Measurements from ENCODE around the gene SOWAHA.
"Not testable (repeated sequence)": the region's sequence is repeated elsewhere in the genome, so short reads cannot be mapped to it uniquely, and the experiment has no call there.

The SOWAHA gene

DNA sequence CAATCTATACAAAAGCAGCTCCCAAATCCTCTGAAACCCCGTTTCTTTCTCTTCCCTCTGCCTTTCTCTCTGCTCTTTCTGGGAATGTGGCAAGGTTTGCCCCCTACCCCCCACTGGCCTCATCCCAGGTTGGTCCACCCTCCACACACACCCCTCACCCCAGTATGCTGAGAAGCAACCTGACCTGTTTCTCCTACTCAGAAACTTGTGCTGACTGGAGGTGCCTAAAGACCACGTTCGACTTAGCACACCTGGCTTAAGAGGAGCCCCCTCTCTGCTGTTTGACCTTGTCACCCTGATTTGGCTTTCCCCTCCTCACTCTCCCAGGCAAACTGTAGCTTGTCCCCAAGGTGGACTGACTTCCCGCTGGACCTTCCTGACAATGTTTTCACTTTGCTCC, 35.0 kb upstream of the SOWAHA start:
- no peak for DNase-seq

DNA sequence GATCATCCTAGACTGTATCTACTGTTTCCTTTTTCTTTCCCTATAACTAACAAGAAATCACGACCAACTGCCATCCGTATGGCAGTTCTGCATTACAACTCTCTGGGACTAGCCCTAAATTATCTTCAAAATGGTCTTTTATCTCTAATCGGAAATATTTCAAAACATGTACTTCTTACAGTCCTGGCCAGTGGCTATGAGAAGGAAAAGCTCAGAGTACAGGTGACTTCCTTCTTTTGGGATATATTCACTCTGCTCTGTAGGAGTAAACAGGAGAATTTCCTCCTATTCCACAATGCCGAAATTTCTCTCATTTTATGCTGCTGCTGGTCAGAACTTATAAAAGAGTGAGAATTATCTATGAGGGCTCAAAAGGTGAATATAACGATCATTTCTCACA, 34.2 kb upstream of the SOWAHA start:
- DNase-seq, result no peak

DNA sequence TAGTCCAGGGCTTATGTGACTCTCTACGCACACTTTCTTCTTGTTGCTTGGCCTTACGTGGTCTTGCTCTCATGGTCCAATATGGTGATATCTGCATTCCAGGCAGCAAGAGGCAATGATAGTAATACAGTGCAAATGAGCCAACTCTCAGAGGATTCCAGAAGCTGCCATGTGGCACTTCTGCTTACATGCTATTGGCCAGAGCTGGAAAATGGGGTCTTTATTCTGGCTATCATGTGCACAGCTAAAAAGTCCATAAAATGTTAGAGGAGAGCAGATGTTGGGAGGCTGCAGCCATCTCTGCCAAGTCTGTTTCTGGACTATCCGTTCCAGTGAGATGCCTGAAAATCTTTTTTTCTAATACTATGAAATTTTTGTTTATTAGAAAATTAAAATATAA, 33.1 kb upstream of the SOWAHA start:
- DNase-seq, result no peak

DNA sequence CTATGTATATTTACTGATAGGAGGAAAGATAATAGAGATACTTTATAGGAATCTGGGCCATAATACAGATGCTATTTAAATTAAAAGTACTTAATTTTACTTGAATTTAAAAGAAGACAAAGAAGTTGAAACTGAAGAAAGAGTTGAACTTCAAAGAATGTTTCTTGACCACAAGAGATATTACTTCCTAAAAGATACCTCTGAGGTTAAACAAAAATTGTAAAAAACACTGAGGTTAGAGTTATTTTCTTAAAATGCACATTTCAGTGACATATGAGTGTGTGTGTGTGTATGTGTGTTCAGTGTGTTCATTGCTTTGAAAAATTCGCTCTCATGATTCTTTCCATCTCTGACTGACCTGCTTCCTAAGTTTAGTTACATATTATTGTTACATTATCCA, 32.5 kb upstream of the SOWAHA start:
- no peak for DNase-seq

DNA sequence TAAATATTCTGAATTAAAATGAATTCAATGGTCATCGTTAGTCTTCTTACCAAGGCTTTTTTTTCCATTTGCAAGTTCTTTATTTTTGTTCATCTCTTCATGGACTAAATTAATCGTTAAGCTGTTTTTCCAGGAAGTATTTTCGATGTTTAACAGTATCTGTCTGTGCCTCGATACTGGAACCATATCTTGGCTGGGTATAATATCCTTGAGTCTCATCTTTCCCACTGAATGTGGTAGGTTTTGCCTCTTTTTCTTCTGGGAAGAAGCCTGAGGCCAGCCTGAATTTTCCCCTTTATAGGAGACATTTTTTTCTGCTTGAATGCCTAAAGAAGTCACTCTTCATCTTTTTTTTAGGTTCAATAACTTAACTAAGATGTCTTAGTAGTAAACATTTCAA, 32.1 kb upstream of the SOWAHA start:
- DNase-seq, result no peak

DNA sequence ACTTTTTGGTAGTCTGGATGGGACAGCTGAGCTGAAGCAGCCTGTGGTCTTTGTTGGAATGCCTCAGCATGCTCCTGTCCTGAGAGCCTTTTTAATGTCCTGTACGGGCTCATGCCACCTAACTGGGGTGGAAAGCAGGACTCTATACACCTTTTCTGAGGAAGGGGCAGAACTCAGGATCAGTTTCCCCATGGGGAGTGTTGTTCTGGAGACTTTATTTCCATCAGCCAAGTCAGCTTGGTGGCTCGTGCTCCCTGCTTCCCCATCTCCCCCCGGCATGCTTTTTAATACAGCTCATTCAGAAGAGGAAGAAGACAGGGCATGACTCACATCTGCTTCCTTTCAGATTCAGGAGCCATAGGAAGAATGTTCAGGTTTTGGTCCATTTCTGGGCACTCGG, 31.0 kb upstream of the SOWAHA start:
- DNase-seq, result no peak

DNA sequence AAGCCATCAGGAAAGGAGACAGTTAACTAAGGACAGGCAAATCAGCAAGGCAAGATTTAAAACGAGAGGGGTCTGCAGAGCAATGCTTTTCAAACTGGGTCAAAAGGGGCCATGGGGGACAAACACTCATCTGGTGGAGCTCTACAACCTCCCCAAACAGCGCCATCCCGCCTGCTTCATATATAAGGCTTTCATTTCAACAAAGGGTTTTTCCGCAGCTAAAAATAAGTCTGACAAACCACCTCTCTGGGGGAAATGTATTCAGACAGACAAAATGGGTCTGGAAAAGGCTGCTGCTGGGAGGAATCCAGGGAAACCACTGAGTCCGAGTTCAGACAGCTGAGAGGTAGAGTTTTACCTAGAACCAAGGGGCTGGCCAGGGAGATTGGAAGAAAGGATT, 27.7 kb upstream of the SOWAHA start:
- no peak for DNase-seq

DNA sequence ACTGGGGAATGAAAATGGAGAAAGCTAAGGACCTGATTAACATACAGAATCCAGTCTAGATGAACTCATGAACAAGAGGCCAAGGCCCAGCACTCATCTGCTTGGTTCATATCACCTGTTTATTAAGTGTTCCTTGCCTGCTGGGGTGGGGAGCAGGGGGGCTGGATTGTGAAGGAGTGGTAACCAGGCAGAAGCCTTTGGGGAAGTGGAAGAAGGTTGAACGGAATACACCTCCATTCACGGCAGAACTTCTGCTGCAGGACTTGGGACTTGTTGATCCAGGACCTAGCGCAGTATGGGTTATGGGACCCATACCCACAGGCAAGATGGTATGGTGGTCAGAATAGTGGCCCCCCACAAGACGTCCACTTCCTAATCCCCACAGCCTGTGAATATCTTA, 27.2 kb upstream of the SOWAHA start:
- DNase-seq, result no peak

DNA sequence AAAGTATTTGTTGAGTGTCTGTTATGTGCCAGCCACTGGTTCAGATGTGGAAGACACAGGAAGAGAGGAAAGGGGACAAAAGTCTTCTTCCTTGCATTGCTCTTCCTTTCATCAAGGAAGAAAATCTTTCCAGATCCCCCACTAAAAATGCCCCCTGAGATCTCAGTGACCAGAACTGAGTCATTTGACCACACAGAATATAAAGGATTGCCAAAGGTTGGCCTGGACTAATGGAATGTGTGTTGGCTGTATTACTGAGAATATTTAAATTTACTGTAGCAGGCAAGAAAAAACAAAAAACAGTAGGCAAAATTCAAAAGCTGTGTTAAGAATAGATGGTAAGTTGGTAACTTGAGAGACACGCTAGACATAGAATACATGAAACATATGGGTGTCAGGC, 26.0 kb upstream of the SOWAHA start:
- DNase-seq, result no peak

DNA sequence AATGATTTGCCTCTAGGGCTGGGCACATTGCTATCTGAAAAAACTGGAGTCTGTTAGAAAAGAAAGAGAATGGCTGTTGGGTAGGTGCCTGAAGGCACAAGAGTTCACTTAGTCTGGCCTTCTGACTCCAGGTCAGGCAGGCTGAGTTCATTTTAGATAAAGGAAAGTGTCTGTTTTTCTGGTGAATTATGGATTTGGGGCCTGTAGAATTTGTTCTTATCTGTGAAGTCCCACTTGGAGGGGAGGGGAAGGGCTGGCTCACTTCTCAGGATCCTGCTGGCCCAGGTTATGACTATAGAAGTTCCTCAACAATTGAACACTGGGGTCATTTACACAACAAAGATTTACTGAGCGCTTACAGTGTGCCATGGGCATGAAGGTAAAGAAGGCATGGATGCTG, 24.6 kb upstream of the SOWAHA start:
- no peak for DNase-seq

DNA sequence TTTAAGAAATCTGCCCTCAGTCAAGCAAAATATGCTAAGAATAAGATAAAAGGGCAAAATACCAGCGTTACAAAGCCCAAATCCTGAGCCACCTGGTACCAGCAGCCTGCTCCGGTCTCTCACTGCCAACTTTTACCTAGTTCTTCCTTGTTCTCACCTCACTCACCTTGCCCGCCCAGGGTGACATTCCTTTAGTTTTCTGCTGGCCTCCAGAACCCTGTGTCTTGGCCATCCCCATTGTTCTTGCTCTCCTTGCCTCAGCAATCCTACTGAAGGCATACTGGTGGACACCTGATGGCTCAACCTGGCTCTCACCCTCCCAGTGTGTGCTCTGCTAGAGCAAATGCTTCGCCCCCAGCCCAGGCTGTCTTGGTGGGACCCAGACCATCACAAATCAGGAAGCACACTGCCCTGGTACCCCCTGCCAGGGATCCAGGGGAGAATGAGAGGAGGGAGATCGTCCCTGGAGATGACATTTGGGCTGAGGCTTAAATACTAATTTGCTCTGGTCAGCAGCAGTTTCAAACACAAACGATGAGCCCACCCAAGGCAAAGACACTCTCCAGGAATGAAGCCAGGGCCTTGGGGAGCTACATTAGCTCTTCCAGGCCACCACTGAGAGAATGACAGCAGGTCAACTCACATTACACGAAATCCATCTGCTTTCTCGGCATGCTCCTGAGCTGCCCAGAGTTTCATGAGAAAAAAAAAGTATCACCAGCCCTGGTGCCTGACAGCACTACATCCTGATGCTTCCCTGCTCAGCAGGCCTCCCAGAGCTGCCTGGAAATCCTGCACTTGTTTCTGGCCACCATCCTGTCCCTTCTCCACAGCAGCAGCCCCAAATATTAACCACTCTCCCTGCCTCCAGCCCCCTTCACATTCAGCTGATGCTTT, 23.9 kb upstream of the SOWAHA start:
- DNase-seq, result no peak

DNA sequence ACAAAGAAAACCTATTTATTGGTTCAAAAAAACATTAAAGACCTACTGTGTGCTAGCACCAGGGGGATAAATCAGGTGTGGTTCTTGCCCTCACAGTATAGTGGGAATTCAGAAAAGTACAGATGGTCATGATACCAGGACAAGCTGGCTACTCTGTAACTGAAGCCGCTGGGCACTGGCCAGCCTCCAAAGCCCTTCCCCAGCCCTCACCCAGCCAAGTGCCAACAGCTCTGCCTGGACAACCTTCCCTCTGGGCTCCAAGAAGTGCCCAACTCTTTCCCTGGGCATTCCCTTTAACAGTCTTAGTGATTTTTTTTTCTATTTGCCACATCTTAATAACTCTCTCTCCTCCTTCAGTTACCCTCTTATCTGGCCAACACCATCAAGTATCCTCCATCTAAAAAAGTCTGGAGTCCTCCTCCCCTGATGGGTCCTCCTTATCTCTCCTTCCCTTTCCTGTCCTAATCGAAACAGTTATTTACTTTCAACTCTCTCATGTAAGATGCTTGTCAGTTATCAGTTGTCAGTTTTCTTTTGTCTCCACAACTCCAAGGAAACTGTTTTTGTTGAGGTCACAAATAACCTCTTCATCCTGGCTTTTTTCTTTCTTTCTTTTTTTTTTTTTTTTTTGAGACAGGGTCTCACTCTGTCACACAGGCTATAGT, 22.8 kb upstream of the SOWAHA start:
- no peak for DNase-seq

DNA sequence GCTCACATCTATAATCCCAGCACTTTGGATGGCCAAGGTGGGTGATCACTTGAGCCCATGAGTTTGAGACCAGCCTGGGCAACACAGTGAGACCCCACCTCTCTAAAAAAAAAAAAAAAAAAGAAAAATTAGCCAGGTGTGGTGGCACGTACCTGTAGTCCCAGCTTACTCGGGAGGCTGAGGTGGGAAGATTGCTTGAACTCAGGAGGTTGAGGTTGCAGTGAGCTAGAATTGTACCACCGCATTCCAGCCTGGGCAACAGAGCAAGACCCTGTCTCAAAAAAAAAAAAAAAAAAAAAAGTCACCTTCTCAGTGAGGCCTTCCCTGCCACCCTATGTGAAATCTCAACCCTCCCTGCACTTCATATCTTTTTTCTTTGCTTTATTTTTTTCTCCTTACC, 22.1 kb upstream of the SOWAHA start:
- DNase-seq, result no peak

DNA sequence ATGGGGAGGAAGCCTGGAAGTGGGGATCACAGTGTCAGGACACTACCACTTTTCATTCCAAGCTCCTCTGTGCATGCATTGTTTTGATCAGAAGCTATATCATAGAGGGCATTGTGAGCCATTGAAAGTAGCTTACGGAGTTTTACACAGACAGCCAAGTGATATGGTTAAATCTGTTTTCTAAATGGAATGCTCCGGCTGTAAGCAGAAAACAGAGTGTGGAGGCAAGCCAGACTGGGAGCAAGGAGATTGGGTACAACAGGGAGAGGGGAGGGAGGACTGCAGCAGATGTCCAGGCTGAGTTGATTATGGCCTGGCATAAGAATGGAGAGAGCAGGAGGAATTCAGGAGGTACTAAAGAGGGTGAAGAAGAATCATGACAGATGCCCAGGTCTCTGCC, 15.5 kb upstream of the SOWAHA start:
- no peak for DNase-seq

DNA sequence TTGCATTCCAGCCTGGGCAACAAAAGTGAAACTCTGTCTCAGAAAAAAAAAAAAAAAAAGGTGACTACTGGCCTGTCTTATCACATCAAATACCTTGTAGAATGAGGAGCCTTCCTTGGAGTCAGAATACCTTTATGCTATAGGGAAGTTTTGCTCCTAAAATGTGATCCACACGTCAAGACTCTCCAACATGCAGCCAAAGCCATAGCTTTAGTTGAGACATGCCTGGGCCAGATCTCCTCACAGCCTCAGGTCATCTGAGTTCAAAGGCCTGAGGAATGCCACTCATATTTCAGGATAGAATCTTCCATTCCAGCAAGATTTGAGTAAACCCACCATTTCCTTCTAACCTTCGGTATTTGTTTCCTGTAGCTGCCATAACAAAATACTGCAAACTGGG, 13.7 kb upstream of the SOWAHA start:
- DNase-seq, result no peak

DNA sequence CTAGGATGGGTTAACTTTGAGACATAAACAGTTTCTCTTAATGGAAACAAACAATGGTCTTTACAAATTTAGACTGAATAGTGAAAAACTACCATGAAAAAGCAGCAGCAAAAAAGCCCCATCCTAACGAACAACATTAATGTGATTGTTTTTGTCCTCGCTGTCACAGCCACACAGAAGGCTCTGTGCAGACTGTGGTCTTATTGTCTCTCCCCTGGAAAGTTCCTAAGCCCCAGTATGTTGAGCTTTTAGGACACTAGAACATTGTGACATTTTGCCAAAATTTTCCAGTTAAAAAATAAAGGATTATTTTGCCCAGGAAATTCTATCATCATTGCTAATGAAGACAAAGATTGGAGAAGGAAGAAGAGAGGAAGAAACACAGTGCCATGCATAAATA, 12.6 kb upstream of the SOWAHA start:
- DNase-seq, result no peak

DNA sequence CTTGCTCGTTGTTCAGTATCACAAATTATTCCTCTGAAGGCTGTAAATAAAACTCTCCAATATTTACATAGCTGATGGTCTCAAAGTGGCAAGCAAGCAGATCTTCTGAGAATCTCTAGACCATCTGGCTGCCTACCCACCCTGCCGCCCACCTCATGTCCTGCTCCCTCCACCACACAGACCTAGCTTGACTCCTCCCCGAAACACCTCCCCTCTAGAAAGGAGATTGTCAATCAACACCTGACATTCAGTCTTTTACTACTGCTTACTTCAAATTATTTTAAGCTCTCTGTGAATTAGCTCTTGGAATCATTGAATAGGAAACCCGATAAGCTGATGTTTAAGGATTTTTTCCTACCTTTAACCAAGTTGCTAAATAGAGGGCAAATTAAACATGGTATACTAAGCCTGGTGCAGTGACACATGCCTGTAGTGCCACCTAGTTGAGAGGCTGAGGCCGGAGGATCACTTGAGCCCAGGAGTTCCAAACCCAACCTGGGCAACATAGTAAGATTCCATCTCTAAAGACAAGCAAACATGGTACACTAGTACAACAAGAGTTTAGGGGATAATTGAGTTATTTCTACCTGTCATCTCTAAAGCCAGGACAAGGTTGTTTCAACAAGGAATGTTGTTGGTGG, 10.9 kb upstream of the SOWAHA start:
- no peak for DNase-seq

DNA sequence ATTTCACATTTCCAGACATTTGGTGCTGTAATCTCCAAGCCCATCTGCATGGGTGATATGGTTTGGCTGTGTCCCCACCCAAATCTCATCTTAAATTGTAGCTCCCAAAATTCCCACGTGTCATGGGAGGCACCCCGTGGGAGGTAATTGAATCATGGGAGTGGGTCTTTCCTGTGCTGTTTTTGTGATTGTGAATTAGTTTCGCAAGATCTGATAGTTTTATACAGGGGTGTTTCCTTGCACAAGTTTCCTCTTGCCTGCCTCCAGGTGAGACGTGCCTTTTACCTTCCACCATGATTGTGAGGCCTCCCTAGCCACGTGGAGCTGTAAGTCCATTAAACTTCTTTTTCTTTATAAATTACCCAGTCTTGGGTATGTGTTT, 10.4 kb upstream of the SOWAHA start:
- not testable (repeated sequence) for DNase-seq

DNA sequence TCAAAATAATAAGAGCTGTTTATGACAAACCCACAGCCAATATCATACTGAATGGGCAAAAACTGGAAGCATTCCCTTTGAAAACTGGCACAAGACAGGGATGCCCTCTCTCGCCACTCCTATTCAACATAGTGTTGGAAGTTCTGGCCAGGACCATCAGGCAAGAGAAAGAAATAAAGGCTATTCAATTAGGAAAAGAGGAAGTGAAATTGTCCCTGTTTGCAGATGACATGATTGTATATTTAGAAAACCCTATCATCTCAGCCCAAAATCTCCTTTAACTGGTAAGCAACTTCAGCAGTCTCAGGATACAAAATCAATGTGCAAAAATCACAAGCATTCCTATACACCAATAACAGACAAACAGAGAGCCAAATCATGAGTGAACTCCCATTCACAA, 8.9 kb upstream of the SOWAHA start:
- not testable (repeated sequence) for DNase-seq

DNA sequence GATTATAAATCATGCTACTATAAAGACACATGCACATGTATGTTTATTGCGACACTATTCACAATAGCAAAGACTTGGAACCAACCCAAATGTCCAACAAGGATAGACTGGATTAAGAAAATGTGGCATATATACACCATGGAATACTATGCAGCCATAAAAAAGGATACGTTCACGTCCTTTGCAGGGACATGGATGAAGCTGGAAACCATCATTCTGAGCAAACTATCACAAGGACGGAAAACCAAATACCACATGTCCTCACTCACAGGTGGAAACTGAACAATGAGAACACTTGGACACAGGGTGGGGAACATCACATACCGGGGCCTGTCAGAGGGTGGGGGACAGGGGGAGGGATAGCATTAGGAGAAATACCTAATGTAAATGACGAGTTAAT, 7.2 kb upstream of the SOWAHA start:
- DNase-seq, result not testable (repeated sequence)

DNA sequence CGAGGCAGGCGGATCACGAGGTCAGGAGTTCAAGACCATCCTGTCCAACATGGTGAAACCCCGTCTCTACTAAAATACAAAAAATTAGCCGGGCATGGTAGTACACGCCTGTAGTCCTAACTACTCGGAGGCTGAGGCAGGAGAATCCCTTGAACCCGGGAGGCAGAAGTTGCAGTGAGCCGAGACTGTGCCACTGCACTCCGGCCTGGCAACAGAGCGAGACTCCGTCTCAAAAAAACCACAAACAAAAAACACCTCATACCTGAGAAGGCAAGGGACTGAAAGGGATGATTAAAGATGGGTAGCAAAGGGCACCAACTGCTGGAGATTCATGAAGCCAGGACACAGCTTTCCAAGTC, 6.3 kb upstream of the SOWAHA start:
- not testable (repeated sequence) for DNase-seq

DNA sequence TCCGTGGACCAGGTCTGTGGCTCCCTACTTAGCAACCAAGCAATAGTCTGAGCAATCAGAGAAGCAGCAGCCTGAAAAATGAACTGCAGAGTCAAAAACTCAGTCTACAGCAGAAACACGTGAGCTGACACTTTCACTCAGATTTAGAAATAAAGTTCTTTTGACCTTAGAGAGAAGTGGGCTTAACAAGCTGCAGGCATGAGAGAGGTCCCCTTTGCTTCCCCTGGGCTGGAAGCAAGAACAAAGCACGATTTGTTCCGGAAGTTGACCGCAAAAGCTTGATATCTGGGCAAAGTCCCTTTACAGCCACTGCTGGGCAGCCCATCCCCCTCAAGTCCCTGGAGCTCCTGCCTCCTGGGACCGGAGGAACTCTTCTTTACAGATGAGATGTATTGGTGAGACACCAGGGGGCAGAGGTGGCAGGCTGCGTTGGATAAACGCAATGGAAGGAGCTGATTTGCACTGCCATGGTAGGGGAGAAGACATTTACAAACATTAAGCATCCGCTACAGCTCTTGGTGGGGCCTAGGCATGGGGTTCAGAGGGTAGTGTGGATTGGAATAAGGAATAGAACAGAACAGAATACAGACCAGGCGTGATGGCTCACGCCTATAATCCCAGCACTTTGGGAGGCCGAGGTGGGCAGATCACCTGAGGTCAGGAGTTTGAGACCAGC, 5.8 kb upstream of the SOWAHA start:
- no peak for DNase-seq

DNA sequence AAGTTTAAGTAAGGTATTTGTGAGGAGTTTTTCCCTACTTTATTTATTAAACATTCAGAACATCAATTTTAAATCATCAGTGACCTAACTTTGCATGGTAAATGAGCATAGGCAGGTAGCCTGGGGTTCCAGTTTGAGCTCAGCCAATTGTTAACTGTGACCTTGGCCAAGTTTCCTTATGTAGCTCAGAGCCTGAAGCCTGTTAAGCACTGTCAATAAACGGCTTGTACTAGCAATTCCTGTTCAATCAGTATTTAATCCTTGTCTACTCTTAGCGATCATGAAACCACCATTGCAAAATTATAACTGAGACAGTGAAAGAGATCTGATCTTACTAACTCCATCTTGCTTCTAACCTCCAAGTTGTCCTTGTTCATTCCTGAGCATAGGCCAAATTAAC, 4.7 kb upstream of the SOWAHA start:
- DNase-seq, result no peak

DNA sequence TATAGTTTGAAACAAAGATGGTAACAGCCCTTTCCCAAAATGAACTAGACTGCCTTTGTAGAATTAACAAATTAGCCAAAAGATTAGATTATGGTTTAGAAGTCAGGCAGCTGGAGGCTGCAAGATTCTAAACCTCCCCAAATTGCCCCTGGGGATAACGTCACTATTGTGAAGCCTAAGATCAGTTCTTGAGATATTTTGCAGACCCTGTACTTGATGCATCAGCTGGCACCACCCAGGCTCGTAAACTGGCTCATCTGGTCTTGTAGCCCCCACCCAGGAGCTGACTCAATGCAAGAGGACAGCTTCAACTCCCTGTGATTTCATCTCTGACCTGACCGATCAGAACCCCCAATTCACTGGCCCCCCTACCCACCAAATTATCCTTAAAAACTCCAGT, 4.2 kb upstream of the SOWAHA start:
- no peak for DNase-seq
